HepG2 (cell line): ENCODE measurements around the gene RARA. TPM values are rescaled to one million over a fixed set of nuclear protein-coding genes. Genes with fewer than 3 reads are reported as not detected.

Source experiments
- ATAC-seq: fragments of 200-7000 bp; cut with Tn5 transposase; 3 replicates; pipeline ENCODE4 v1.9.1; 2020; ENCODE audit warnings: mild to moderate bottlenecking, moderate library complexity
- BruUV-seq: library from RNA; stranded (reverse); fragments of 400-500 nt; replicated peaks from 2 replicates; lab custom pipeline; 2021; lab: Mats Ljungman, UMichigan
- CTCF ChIA-PET: fragments of 300-600 bp; formaldehyde crosslinking; extraction: SDS; loops from one replicate; lab custom pipeline; 2021; ENCODE audit warnings: low total read pairs, inconsistent platforms, low intra/inter-chr PET ratio; lab: Yijun Ruan, JAX
- POLR2A ChIA-PET: fragments of 350-600 bp; sonication (Branson Sonifier 250); formaldehyde crosslinking; loops from one replicate; lab custom pipeline; 2020; ENCODE audit warnings: antibody characterized with exemption, inconsistent platforms; lab: Yijun Ruan, JAX
- DNase-seq: peaks from one replicate; pipeline ENCODE4 v3.0.0-alpha.2; 2015; ENCODE audit warnings: low spot score
- FAIRE-seq: peaks from 3 replicates; lab custom pipeline; 2011; peaks lifted over from hg19 to GRCh38; lab: Jason Lieb, UNC
- H2AFZ ChIP-seq: one replicate; pipeline ENCODE4 v1.6.1; 2011; ENCODE audit warnings: low read length, inconsistent platforms
- H3K27ac ChIP-seq: fragments of 300-600 bp; 3 replicates; pipeline ENCODE4 v1.8.0; 2011; ENCODE audit warnings: mixed run types, mild to moderate bottlenecking, mixed read lengths, low read length, inconsistent platforms; ENCODE audit not compliant: insufficient read depth; ENCODE audit errors: extremely low read length
- H3K27me3 ChIP-seq, 2 experiments: fragments of 200-600 bp in 1 of 2; 2 replicates in 1 of 2; 3 replicates in 1 of 2; pipeline versions ENCODE4 v1.6.0 to v1.8.0; 2011; ENCODE audit warnings: low read length in 2 of 2, mild to moderate bottlenecking in 2 of 2, moderate library complexity in 2 of 2, inconsistent platforms in 1 of 2; ENCODE audit not compliant: insufficient read depth in 2 of 2, control insufficient read depth in 1 of 2
- H3K36me3 ChIP-seq, 2 experiments: fragments of 200-600 bp in 1 of 2; replicated peaks in 1 of 2; 2 replicates in 1 of 2; 3 replicates in 1 of 2; pipeline versions ENCODE4 v1.5.1 to v1.8.0; 2011; ENCODE audit warnings: low read length in 2 of 2, inconsistent platforms in 1 of 2; ENCODE audit not compliant: insufficient read depth in 2 of 2, control insufficient read depth in 1 of 2
- H3K4me1 ChIP-seq: 2 replicates; pipeline ENCODE4 v1.5.1; 2012; ENCODE audit warnings: low read length, inconsistent platforms; ENCODE audit not compliant: insufficient read depth
- H3K4me2 ChIP-seq: 2 replicates; pipeline ENCODE4 v1.6.0; 2011; ENCODE audit warnings: low read depth, low read length, inconsistent platforms
- H3K4me3 ChIP-seq, 3 experiments: fragments of 200-600 bp in 1 of 3; sonication (generic), shearing (Covaris generic) in 1 of 3; replicated peaks in 1 of 3; 2 replicates each; pipeline ENCODE4 v1.5.1; 2011 to 2016; ENCODE audit warnings: low read length in 3 of 3, inconsistent platforms in 2 of 3, low read depth in 2 of 3, mild to moderate bottlenecking in 2 of 3, control low read depth in 1 of 3, mixed read lengths in 1 of 3; ENCODE audit not compliant: insufficient read depth in 1 of 3
- H3K79me2 ChIP-seq: one replicate; pipeline ENCODE4 v1.6.1; 2011; ENCODE audit warnings: low read length, inconsistent platforms; ENCODE audit not compliant: insufficient read depth
- H3K9ac ChIP-seq: 2 replicates; pipeline ENCODE4 v1.6.0; 2011; ENCODE audit warnings: mild to moderate bottlenecking, low read depth, low read length, inconsistent platforms; ENCODE audit not compliant: insufficient read depth
- H3K9me3 ChIP-seq: 2 replicates; pipeline ENCODE4 v1.5.1; 2012; ENCODE audit warnings: mild to moderate bottlenecking, low read length
- H4K20me1 ChIP-seq: 2 replicates; pipeline ENCODE4 v1.6.0; 2011; ENCODE audit warnings: inconsistent platforms, mild to moderate bottlenecking, low read length, moderate library complexity; ENCODE audit not compliant: insufficient read depth
- AGO1 ChIP-seq: fragments of 200-400 bp; formaldehyde crosslinking; IDR thresholded peaks from 2 replicates; pipeline ENCODE4 v1.6.1; 2017; ENCODE audit warnings: mild to moderate bottlenecking, low read depth, low read length, moderate library complexity; ENCODE audit not compliant: poor library complexity, severe bottlenecking
- ATF2 ChIP-seq: sonication (generic); formaldehyde crosslinking; IDR thresholded peaks from 2 replicates; pipeline ENCODE4 v1.4.0; 2020; ENCODE audit warnings: missing genetic modification reagents
- BRCA1 ChIP-seq: sonication (generic); formaldehyde crosslinking; IDR thresholded peaks from 2 replicates; pipeline ENCODE4 v1.4.0; 2020; ENCODE audit warnings: missing genetic modification reagents
- BRF2 ChIP-seq: sonication (generic); formaldehyde crosslinking; IDR thresholded peaks from 2 replicates; pipeline ENCODE4 v1.8.1; 2022; ENCODE audit warnings: mild to moderate bottlenecking, missing genetic modification reagents
- HNF4G ChIP-seq, 2 experiments: sonication (generic) in 1 of 2; formaldehyde crosslinking in 1 of 2; IDR thresholded peaks; 2 replicates each; pipeline versions ENCODE4 v1.4.0 to v1.6.1; 2011 to 2020; ENCODE audit warnings: borderline replicate concordance in 2 of 2, low read depth in 2 of 2, mild to moderate bottlenecking in 2 of 2, low read length in 1 of 2, missing genetic modification reagents in 1 of 2, moderate library complexity in 1 of 2
- KDM6A ChIP-seq: IDR thresholded peaks from 2 replicates; pipeline ENCODE4 v1.6.1; 2016; ENCODE audit warnings: low read depth
- MAFG ChIP-seq: sonication (generic); formaldehyde crosslinking; IDR thresholded peaks from 2 replicates; pipeline ENCODE4 v1.5.1; 2020; ENCODE audit warnings: mild to moderate bottlenecking, missing genetic modification reagents
- MTA1 ChIP-seq: sonication (generic); formaldehyde crosslinking; IDR thresholded peaks from 2 replicates; pipeline ENCODE4 v1.4.0; 2020; ENCODE audit warnings: missing genetic modification reagents, mild to moderate bottlenecking, borderline replicate concordance
- MZF1 ChIP-seq: sonication (generic); formaldehyde crosslinking; IDR thresholded peaks from 2 replicates; pipeline ENCODE4 v1.8.1; 2023; ENCODE audit warnings: mild to moderate bottlenecking, missing genetic modification reagents, borderline replicate concordance
- NFIB ChIP-seq: sonication (generic); formaldehyde crosslinking; IDR thresholded peaks from 2 replicates; pipeline ENCODE4 v1.9.0; 2021; ENCODE audit warnings: missing genetic modification reagents, mild to moderate bottlenecking, borderline replicate concordance
- RXRB ChIP-seq: IDR thresholded peaks from 2 replicates; pipeline ENCODE4 v1.6.1; 2016; ENCODE audit warnings: borderline replicate concordance, missing genetic modification reagents, missing compliant biosample characterization
- SIN3A ChIP-seq: IDR thresholded peaks from 2 replicates; pipeline ENCODE4 v1.6.1; 2011; ENCODE audit warnings: low read depth, mild to moderate bottlenecking, control low read depth, low read length, borderline replicate concordance
- THAP9 ChIP-seq: sonication (generic); formaldehyde crosslinking; IDR thresholded peaks from 2 replicates; pipeline ENCODE4; 2020; ENCODE audit warnings: missing genetic modification reagents, mild to moderate bottlenecking, borderline replicate concordance
- ZC3H13 ChIP-seq: sonication (generic); formaldehyde crosslinking; IDR thresholded peaks from 2 replicates; pipeline ENCODE4 v1.8.1; 2023; ENCODE audit warnings: mild to moderate bottlenecking, missing genetic modification reagents, moderate library complexity
- ZNF235 ChIP-seq: sonication (generic); formaldehyde crosslinking; IDR thresholded peaks from 2 replicates; pipeline ENCODE4 v1.8.1; 2023; ENCODE audit warnings: mild to moderate bottlenecking, missing genetic modification reagents, borderline replicate concordance
- ZNF296 ChIP-seq: sonication (generic); formaldehyde crosslinking; conservative IDR thresholded peaks from 2 replicates; pipeline ENCODE4 v1.5.0; 2020; ENCODE audit warnings: mild to moderate bottlenecking, missing genetic modification reagents
- ZNF44 ChIP-seq: sonication (generic); formaldehyde crosslinking; IDR thresholded peaks from 2 replicates; pipeline ENCODE4 v1.5.1; 2020; ENCODE audit warnings: mild to moderate bottlenecking, missing genetic modification reagents
- ZNF616 ChIP-seq: sonication (generic); formaldehyde crosslinking; IDR thresholded peaks from 2 replicates; pipeline ENCODE4 v1.5.0; 2020; ENCODE audit warnings: low read depth, mild to moderate bottlenecking, missing genetic modification reagents
- ZNF644 ChIP-seq: IDR thresholded peaks from 2 replicates; pipeline ENCODE4 v1.6.1; 2016; ENCODE audit warnings: low read depth
- ZSCAN22 ChIP-seq: sonication (generic); formaldehyde crosslinking; IDR thresholded peaks from 2 replicates; pipeline ENCODE4 v1.4.0; 2020; ENCODE audit warnings: mild to moderate bottlenecking, missing genetic modification reagents
- WGBS: methylation state at CpG from one replicate; pipeline ENCODE4 v1.1.6; 2017; ENCODE audit warnings: low lambda C conversion rate; 5-methylcytosine and 5-hydroxymethylcytosine counted together
- in situ Hi-C: cut with HindIII; loops from 2 replicates; pipeline ENCODE4 v1.10.0; 2017; ENCODE audit warnings: low pct_unique_long_range_greater_than_20kb; ENCODE audit not compliant: extremely low pct_ligation_motif_present
- intact Hi-C: fragments of 100-400 bp; cut with micrococcal nuclease; formaldehyde crosslinking; loops from one replicate; pipeline ENCODE4 v1.10.0; 2022; ENCODE audit not compliant: unreplicated experiment
- polyA plus RNA-seq, 8 experiments: library from polyadenylated mRNA; depleted of rRNA in 3 of 8; stranded (reverse) in 7 of 8; unstranded in 1 of 8; fragments of >200 nt; fragmentation: Illumina TruSeq in 4 of 8; extraction: Trizol in 4 of 8; gene quantifications; 2 replicates each; pipeline versions ENCODE4 v1.2.1 to v1.2.3, GENCODE V29; 2011 to 2016; ENCODE audit warnings: low read depth in 4 of 8, missing spikeins in 1 of 8, mixed read lengths in 1 of 8; ENCODE audit not compliant: insufficient read depth in 1 of 8
- total RNA-seq, 5 experiments: library from RNA; depleted of rRNA; stranded (reverse); fragments of >200 nt; fragmentation: Illumina TruSeq; extraction: Trizol; gene quantifications; 2 replicates each; pipeline ENCODE4 v1.2.3, GENCODE V29; 2016; ENCODE audit warnings: low read depth in 1 of 5

The RARA gene
- total and polyA plus RNA-seq, 2 of the 13 experiments (the other 11 are each of a cell fraction or from before 2014, with no cell fraction given), result 6.4 to 8.6 TPM

- peaks cover 17 to 45% of the 10 kb centered on the region in 2 experiments for H3K36me3 ChIP-seq
- peak; percentile 88 for ATAC-seq
- no peaks in the 10 kb centered on the region for H3K27me3 ChIP-seq
- no peak overlapping the region for H3K4me3 ChIP-seq
- H3K9me3 ChIP-seq, result no peaks in the 10 kb centered on the region
- BruUV-seq, result no TSS peak
- intact Hi-C loops, result no loop called here
- H3K4me2 ChIP-seq, result no peak overlapping the region
- H3K27ac ChIP-seq, result peak overlapping the region; percentile 49
- 69% methylated on average over 2 of the region's 2 CpGs for WGBS
- in situ Hi-C loops, result no loop called here
- peaks cover 15% of the 10 kb centered on the region for H3K4me1 ChIP-seq
- no peaks in the 10 kb centered on the region for H4K20me1 ChIP-seq
- H3K79me2 ChIP-seq, result no peaks in the 10 kb centered on the region
- H2AFZ ChIP-seq, result no peak overlapping the region
- H3K9ac ChIP-seq, result no peak overlapping the region
- ChIA-PET CTCF (no interaction called here), POLR2A (no interaction called here)
- peak; percentile 71 for FAIRE-seq
- peak; percentile 75 for DNase-seq
- TF ChIP-seq KDM6A (CRISPR knock-in tag) (no peak), HNF4G (IDR thresholded peaks at IDR 0.05; ENCODE audit: borderline replicate concordance, low read depth, low read length) (no peak), HNF4G (CRISPR knock-in tag; IDR thresholded peaks at IDR 0.05; ENCODE audit: borderline replicate concordance, low read depth) (no peak), MTA1 (no peak), BRF2 (CRISPR knock-in tag) (no peak), ZC3H13 (CRISPR knock-in tag) (no peak), SIN3A (no peak), RXRB (CRISPR knock-in tag) (peak; percentile 33; the same call in 1 of the 2 replicates), ZNF296 (CRISPR knock-in tag) (no peak), MAFG (no peak), ZNF235 (CRISPR knock-in tag) (no peak), BRCA1 (CRISPR knock-in tag) (no peak), ZNF644 (CRISPR knock-in tag) (no peak), THAP9 (CRISPR knock-in tag) (no peak), ZNF44 (CRISPR knock-in tag) (no peak), MZF1 (CRISPR knock-in tag) (no peak), AGO1 (no peak), ZSCAN22 (CRISPR knock-in tag) (no peak), ZNF616 (CRISPR knock-in tag) (no peak), ATF2 (CRISPR knock-in tag) (no peak), NFIB (no peak)
These were observed 40.8 kb upstream of the RARA start for GRCh38 chr17:40268141-40268712.
